ENCODE data around the gene FAM200C.

GRCh38 chr5:160448886-160449285 lies 49.0 kb upstream of the FAM200C start:
- no peak for TF ChIP-seq POLR2A (IDR thresholded peaks at IDR 0.05)
- no peak for TF ChIP-seq CTCF (IDR thresholded peaks at IDR 0.05)
